ENCODE results near the gene LCN12.
"Not testable (repeated sequence)": the region's sequence is repeated elsewhere in the genome, so short reads cannot be mapped to it uniquely, and the experiment has no call there.

The LCN12 gene

GRCh38 chr9:136997830-136998234 is 45.8 kb downstream of the LCN12 start:
- in situ Hi-C loops (cut with HindIII; ENCODE audit: low pct_unique_long_range_greater_than_20kb, low sequenced_read_pairs): no loop called here
- DNase-seq (ENCODE audit: low read depth in 1 of 2, low spot score in 1 of 2): no peak
- no peak for TF ChIP-seq JUND (IDR thresholded peaks at IDR 0.05; ENCODE audit: low read depth)

DNA sequence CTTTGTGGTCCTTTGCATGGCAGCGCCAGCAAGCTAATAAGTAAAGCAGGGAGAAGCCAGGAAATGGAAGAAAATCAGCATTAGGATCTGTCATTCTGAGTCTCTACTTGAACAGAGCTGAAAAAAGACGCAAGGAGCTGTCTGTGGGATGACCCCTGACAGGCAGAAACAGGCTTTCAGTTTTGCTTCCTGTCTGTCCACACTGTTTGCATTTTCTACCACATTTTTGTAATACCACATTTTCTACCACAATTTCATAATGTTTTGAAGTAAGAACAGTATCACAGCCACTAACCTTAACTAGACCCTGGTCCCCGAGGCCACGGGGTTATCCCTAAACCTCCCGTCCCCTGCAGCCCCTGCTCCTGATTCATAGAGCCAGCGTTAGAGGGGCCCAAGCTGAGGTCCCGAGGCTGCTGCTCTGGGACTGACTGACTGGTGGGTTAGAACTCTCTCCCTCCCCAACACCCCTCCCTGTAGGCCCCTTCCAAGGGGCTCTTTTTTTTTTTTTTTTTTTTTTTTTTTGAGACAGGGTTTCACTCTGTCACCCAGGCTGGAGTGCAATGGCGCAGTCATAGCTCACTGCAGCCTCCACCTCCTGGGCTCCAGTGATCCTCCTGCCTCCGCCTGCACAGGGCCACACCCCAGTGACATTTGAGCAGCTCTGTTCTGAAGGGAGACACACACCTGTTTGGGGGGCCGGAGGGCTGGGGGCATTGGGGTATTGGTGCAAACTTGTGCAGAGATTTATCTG is 48.3 kb downstream of the LCN12 start:
- DNase-seq (ENCODE audit: low read depth in 1 of 2, low spot score in 1 of 2): no peak
- TF ChIP-seq JUND (IDR thresholded peaks at IDR 0.05; ENCODE audit: low read depth): no peak
- in situ Hi-C loops (cut with HindIII; ENCODE audit: low pct_unique_long_range_greater_than_20kb, low sequenced_read_pairs): no loop called here

- no peak for TF ChIP-seq JUND (IDR thresholded peaks at IDR 0.05; ENCODE audit: low read depth)
- in situ Hi-C loops (cut with HindIII; ENCODE audit: low pct_unique_long_range_greater_than_20kb, low sequenced_read_pairs): no loop called here
These were observed 50.0 kb downstream of the LCN12 start for GRCh38 chr9:137001857-137002645.

DNA sequence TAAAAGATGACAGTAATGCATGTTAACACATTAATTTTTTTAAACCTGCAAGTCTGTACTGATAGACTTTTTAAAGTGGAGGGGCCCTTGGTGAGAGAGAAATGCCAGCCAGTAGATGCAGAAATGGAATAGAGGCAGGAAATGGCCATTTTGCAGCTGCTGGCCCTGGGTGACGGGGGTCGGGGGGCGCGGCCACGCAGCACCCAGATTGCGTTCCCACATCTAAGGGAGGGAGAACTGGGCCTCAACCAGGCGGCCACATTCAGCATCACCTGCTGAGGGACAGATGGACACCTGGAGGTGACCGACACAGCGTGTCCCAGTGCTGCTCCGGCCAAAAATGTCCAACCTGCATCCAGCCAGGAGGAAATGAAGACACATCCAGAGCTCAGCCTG is 50.6 kb downstream of the LCN12 start:
- DNase-seq (ENCODE audit: low read depth in 1 of 2, low spot score in 1 of 2): no peak
- no peak for TF ChIP-seq JUND (IDR thresholded peaks at IDR 0.05; ENCODE audit: low read depth)
- in situ Hi-C loops (cut with HindIII; ENCODE audit: low pct_unique_long_range_greater_than_20kb, low sequenced_read_pairs): no loop called here

More at GRCh38 chr9:137001857-137002645, 50.0 kb downstream of the LCN12 start:
- no peak for DNase-seq (ENCODE audit: low read depth in 1 of 2, low spot score in 1 of 2)

- DNase-seq (ENCODE audit: low read depth in 1 of 2, low spot score in 1 of 2): peak in 1 of 2 experiments; percentile 51
These were observed 52.2 kb downstream of the LCN12 start for GRCh38 chr9:137004285-137004684.

More at GRCh38 chr9:137004285-137004684, 52.2 kb downstream of the LCN12 start:
- in situ Hi-C loops (cut with HindIII; ENCODE audit: low pct_unique_long_range_greater_than_20kb, low sequenced_read_pairs): not testable (repeated sequence)

All from T47D (cell line).